Bone marrow (tissue), 2 donors: ENCODE measurements around the gene BAHCC1.

Experiments
- DNase-seq, 2 donors: peaks; one replicate each; lab custom pipeline; 2025; lab: John Stamatoyannopoulos, UW

BAHCC1 gene

DNA sequence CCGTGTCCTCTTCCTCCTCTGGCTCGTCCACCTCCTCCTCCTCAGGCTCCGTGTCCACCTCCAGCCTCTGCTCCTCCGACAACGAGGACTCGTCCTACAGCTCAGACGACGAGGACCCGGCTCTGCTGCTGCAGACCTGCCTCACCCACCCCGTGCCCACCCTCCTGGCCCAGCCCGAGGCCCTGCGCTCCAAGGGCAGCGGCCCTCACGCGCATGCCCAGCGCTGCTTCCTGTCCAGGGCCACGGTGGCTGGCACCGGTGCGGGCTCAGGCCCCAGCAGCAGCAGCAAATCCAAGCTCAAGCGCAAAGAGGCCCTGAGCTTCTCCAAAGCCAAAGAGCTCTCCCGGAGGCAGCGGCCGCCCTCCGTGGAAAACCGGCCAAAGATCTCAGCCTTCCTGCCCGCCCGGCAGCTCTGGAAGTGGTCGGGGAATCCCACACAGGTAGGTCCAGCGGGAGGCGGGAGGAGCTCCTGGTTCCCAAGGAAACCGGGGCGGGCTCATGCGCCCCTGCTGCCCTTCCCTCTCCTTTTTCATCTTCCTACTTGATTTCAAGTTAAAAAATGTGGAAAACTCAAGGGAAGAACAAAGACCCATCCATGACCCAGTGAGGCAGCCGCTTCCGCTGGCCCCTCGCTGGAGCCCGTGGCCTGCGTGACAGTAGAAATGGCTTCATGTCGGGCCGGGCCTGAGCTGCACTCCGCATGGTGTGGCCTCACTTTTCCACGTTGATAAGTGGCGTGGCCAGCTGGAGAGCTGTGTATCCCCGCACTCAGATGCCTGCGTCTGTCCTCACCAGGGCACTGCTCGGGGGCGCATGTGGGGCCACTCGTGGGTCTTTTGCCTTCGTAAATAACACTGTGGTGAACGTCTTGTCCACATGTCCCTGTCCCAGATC is 66.6 kb downstream of the BAHCC1 start:
- DNase-seq: no peak

DNA sequence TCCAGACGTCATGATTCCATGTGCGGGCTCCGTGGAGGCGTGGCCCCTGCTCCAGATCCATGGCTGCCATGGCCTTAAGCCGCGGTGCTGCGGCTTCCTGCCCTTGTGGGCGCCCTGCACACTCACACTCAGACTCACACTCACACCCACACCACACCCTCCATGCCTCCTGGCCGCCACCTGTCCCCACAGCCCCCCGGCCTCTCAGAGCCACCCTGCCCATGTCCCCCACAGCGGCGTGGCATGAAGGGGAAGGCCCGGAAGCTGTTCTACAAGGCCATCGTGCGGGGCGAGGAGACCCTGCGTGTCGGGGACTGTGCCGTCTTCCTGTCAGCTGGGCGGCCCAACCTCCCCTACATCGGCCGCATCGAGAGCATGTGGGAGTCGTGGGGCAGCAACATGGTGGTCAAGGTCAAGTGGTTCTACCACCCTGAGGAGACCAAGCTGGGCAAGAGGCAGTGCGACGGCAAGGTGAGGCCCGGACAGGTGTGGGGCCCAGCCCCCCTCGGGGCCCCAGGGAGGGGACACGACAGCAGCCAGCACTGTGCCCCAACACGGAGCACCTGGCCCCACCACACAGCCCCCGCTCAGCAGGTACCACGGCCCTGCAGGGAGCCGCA is 67.4 kb downstream of the BAHCC1 start:
- DNase-seq: no peak

DNA sequence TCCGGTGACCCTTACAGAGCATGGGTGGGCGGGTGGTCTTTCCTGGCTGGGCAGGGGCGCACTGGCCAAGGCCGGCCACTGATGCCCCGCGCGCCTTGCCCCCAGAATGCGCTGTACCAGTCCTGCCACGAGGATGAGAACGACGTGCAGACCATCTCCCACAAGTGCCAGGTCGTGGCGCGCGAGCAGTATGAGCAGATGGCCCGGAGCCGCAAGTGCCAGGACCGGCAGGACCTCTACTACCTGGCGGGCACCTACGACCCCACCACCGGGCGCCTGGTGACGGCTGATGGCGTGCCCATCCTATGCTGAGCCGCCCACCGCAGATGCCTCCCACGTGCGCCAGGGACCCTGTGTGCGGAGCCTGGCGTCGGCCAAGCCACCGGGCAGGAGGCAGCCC is 68.2 kb downstream of the BAHCC1 start:
- no peak for DNase-seq

DNA sequence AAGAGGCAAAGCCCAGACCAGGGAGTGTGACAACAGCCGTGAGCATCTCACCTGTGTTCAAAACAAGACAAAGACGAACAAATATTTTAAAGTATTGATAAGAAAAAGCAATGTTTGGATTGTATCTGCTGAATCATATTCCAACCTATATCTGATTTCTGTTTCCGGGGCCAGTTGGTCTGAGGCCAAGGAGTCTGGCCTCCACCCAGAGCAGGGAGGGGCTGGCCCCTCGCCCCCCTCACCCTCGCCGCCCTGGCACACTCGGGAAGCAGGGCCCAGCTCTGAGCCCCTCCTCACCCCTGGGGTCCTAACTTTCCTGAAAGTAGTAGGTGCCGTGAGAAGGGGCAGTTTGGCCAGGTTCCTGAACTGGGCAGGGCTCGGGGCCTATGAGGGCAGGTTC is 69.3 kb downstream of the BAHCC1 start:
- DNase-seq: no peak

DNA sequence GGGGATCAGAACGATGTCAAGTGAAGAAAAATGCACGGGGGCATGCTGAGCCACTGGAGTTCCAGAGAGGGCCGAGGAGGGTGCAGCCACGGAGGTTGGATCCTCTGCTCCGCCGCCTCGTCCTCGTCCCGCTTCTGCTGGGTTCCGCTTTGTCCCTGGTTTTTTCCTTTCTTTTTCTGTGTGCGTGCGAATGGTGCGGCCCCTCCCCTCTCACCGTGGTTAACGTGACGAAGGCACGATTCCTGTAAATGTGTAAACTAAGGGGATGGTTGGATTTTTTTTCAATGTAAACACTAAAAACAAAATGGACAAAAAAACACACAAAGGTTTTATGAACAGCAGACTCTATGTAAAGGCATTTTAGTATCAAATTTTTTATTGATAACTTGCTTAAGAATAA is 70.7 kb downstream of the BAHCC1 start:
- no peak for DNase-seq

DNA sequence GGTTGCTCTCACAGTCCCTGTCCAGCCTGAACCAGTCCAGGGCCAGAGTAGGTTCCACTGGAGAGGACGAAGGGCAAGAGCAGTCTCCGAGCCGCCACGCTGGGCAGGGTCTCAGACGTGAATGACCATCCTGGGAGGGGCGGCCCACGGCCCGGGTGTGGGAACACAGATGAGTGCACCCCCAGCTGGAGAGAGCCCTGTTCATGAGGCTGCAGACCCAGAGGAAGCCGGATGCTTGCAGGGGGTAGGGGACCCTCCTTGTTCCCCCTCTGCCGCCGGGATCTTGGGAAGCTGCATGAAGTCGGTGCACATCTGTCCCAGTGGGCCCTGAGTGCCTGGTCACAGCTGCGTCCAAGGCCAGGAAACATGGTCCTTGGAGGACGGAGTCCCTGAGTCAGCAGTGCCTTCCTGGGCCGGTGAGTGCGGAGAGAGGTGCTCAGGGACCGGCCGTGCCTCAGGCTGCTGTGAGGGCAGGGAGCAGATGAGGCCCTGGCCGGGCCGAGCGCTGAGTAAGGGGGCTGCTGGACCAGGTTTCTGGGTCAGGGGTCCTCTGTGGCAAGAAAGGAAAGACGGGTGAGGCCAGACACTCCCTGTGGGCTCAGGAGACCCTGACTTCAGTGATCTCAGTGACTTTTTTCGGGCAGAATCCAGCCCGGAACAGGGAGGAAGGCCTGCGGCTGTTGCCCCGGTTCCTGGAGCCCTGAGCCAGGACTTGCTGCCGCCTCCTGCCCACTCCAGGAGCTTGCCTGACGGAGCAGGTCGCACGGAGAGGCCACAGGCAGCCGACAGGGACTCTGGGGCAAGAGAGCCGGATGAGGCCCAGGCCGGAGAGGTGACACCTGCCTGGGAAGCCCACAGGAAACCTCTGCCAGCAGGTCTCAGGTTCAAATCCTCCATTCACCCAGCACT is 71.6 kb downstream of the BAHCC1 start:
- no peak for DNase-seq

DNA sequence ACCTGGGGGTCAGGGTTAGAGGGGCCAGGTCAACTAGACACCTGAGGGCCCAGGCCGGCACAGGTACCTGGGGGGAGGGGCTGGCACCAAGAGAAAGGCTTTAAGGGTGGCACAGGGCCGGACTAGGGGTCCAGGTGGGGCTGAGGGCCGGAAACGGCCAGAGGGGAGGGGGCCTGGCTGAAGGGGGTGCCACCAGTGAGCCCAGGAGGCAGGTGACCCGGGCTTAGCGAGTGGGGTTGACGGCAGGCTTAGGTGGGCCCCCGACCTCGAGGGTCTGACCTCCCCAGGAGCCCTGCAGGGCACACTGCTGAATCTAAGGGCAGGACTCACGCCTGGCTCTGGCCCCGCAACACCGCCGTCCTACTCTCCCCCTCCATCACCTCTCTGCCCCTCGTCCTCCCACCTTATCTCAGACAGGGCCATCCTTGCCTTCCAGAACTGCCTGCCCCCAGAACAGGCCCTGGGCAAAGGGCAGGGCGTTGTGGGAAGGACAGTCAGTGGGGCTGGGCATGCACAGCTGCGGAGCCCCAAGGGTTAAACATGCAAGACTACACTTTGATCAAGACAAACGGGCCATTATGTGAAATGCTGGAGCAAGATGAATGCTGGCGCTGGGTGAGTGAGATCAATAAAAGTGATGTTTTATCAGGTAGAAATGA is 73.0 kb downstream of the BAHCC1 start:
- DNase-seq: no peak

DNA sequence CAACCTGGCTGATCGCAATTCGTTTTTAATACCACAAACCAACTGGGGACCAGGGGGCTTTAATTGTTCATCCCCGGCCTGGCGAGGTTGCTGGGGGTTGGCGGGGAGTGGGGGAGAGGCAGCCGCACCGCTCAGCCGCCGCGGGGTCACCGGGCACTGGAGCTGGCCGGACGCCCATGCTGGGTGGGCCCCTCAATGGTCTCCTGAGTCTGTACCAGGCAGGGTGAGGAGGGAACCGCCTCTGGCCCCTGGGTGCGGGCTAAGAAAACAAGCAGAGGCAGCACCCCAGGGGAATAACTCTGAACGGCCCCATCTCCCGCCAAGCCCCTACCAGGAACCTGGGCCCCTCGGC is 73.5 kb downstream of the BAHCC1 start:
- no peak for DNase-seq

DNA sequence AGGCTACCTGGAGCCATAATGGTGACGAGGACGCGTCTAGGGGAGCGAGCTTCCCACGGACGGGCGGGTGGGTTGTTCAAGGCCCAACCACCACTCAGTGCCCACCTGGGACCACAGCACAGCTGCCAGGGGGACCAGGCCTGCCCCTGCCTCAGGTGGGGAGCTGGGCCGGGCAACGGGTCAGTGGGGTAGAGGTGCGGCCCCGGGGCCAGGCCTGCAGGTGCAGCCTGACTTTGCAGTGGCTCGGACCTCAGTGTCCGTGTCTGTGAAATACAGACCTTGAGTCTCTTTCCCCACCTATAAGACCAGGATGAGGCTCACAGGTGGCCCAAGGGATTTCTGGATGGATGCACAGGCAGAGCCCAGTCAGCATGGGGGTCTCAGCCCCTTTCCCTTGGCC is 74.0 kb downstream of the BAHCC1 start:
- no peak for DNase-seq

DNA sequence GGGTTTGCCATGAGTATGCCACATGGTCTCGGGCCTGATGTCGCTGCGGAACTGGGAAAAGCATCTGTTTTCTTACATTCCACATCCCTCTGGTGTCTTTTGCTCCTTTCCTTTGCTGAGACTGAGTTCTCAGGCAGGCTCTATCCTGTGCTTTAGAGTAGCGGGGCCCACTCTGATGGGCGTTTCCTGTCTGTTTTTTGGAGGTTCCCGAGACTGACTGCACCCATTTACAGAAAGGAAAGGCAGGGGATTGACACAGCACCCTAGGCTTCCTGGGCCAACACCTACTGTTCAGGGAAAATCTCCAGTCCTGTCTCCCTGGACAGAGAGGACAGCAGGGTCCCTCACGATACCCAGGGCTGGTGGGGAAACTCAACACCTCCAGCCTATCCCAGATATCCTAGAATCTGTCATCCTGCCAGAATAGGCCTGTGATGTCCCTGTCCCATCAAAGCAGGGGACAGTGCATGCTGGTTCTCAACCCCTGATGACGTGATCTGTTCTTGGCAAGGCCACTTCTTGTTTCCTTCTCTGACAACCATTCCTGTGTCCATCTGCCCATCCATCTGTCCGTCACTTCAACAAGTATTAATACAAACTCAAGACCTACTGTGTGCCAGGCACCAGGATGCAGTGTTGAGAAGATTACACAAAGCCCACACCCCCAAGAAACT is 75.2 kb downstream of the BAHCC1 start:
- DNase-seq: no peak

DNA sequence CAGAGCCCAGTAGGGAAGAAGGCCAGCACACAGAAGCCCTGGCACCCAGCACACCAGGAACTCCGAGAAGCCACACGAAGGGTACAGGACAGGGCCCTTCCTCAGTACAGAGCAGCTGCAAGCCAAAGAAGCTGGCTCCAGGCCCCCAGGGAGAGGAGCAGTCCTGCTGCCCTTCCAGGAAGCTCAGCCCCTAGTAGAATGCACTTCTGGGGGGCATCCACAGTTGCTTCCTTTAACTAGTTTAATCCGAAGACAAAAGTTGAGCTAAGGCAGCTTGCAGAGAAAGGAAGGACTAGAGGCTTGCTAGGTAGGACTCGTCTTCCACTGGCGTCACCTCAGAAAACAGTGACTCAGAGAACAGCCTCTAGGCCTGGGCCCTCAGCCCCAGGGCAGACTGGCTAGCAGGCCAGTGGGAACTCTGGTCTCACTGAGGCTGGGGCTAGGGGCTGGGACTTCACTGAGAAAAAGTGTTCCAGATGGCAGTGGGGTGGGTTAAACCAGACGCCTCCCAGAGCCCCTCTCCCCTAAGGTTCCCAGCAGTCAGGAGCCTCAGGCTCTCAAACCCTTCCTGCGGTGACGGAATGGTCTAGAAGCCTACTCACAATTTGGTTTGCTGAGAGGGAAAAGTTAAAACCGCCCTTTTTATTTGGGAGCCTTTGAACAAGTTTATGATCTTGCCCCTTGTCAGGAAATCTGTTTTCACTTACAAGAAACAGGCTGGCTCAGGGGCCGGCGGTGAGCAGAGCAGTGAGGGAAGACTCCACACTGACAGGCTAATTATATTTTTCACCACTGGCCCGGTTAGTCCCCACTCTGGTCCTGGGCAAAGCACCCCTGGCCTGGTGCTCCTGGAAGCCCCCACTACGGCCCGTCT is 75.9 kb downstream of the BAHCC1 start:
- no peak for DNase-seq

DNA sequence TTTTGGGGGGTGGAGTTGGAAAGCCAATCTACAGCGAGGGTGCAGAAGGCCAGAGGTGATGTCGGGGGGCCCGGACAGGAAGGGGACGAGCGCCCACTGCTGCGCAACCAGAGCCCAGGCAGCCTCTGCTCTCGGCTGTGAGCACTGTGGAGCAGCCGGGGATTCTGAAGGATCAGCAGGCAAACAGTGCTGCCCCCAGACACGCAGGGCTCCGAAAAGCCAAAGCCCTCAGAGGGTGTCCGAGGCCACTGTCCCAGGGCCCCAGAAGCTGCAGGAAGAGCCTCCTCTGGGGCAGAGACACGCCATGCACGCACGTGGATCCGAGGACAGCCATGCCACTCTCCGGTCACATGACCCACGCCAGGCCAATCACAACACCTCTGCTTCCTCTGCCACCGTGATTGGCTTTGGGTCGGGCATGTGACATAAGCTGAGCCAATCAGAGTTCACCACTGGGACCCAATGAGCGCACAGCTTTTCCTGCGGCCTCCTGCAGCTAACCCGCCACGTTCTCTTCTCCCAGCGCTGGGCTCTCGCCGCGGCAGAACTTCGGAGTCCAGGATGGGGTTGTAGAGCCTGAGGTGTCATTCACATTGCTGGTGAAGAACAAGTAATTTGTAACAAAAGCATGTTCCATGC is 76.7 kb downstream of the BAHCC1 start:
- no peak for DNase-seq

DNA sequence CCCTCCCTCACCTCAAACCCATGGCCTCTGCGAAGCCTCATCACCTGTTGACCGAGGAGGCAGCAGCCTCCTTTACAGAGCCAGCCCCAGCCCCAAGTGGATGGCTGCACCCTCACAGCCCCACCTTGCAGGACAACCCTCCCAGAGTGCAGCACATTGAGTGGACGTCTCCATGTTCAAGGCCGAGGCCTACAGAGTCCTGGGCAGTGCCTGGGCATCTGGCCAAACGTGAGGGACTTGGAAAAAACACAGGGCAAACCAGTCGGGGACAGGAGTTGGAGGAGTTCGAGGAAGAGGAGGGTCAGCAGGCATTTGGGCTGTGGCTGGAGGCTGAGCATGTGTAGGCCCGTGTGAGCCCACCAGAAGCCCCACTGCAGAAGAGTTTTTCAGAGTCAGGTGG is 77.8 kb downstream of the BAHCC1 start:
- DNase-seq: no peak

DNA sequence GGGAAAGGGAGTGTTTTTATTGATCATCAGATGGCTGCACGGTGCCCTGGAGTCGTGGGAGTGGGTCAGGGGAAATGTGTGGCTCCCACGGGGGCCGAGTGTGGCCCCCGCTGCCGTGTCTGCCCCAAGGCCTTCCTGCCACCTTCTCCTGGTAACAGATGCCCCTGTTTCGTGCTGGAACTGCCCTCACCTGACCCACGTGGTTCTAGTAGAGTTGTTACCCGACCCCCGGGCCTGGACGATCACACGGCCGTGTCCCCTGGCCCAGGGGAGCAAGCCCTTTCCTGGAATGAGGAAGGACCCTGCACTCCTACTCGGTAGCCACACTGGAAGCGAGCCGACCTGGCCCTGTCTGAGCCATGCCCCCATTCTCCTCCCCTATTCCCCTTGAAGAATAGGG is 79.7 kb downstream of the BAHCC1 start:
- DNase-seq: no peak

DNA sequence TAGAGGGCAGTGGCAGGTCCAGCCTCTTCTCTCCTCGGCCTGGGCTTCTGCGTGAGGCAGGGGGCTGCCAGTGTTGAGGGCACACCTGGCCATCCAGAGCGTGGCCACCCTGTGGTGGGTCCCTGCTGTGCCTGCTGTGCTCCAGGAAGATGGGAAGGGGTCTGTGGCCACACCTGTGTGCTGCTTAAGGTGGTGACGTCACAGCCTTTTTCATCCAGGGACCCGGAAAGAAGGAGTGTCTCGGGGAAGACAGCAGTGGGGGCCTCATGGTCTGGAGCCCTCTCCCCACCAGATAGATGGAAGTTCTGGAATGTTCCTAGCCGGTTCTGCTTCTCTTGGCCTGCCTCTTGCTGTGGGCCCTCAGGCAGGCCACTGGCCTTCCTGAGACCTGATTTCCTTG is 80.8 kb downstream of the BAHCC1 start:
- no peak for DNase-seq

DNA sequence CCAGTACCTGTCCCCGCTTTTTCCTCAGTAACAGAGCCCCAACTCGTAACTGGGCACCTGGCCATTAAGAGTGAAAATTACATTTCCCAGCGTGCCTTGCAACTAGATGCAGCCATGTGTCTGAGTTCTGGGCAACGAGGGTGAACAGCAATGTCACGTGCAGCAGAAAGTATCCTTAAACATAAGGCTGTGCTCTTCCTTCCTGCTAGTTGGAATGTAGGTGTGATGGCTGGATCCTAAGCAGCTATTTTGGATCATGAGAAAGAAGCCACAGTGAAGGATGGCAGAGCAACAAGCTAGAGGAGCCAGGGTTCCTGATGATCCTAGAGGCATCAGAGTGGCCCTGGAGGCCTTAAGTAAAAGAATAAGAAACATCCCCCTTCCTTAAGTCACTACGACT is 81.4 kb downstream of the BAHCC1 start:
- DNase-seq: no peak

DNA sequence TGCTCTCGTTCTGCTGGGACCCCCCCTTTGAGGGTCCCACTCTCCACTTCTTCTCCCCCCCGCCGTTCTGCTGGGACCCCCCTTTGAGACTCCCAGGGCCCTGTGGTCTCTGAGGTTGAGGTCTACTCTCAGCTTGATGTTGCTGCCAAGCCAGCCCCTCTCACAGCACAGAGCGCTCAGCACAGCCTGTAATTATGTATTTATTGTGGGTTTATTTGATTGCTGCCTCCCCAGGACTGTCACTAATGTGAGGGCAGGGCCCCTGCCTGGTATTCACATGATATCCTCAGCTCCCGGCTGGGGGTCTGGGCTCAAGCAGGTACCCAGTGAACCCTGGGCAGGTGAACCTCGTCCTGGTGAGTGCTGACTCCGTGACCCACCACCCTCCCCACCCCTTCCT is 81.9 kb downstream of the BAHCC1 start:
- no peak for DNase-seq

DNA sequence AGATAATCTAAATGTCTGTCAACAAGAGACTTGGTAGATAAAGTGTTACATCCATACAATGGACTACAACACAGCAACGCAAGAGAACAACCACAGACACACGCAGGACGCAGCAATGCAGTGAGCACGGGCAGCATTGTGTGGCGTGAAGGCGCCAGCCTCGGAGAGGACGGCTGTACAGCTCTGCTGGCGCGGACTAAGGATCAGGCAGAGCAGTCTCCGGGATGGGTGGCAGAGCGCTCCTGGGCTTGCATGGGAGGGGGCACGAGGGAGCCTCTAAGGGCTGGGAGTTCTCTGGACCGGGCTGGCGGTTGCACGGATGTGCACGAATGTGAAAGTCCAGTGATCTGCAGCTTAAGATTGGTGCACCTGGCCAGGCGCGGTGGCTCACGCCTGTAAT is 82.9 kb downstream of the BAHCC1 start:
- no peak for DNase-seq

DNA sequence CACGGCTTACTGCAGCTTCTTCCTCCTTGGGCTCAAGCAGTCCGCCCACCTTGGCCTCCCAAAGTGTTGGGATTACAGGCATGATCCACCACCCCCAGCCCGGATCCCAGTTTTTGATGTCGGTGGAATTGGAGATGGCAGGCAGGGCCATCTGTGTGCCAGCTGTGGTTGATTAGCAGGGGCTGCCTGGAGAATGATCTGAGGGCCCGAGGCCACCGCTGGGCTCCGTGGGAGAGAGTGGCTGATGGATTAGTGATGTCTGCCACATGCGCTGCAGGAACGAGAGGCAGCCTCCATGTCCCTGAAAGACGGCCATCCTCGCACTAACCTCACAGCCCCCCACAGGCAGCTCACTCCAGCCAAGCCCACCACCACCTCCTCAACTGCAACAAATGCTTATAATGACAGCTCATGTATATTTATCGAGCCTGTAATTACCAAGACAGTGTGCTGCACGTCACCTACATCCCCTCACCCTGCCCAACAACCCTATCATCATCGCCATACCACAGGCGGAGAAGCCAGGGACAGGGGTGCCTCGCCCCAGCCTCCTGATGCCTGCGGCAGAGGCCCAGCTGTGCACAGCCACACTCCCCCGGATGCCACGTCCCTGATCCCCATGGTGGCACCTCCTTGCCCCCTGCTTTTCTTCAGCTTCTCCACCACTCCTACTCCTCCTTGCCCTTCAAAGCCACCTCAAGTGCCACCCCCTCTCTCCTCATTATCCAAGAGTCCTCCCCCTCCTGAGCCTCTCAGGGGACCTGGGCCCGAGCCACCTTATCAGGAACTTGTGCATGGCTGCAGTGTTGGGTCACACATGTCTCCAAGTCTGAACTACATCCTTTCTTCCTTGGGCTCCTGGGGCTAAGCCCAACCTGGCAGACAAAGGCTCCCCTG is 84.2 kb downstream of the BAHCC1 start:
- no peak for DNase-seq
